ENCODE results near the gene TANGO2. TPM values are rescaled to one million over a fixed set of nuclear protein-coding genes. Genes with fewer than 3 reads are reported as not detected.
"Not testable (repeated sequence)": the region's sequence is repeated elsewhere in the genome, so short reads cannot be mapped to it uniquely, and the experiment has no call there.

The TANGO2 gene
- total and polyA plus RNA-seq, 2 donors (not counting 1 experiment from before 2014, with no cell fraction given), result 75.5 to 75.6 TPM

GRCh38 chr22:20065896-20066616 is 45.1 kb downstream of the TANGO2 start:
- ATAC-seq (ENCODE audit: low read depth), result no peak
- H3K4me2 ChIP-seq (replicated peaks; ENCODE audit: low read depth, low read length, poor library complexity, severe bottlenecking), result no peak overlapping the region
- H3K27ac Mint-ChIP-seq, result no peak overlapping the region
- no peaks in the 10 kb centered on the region for H3K79me2 ChIP-seq (ENCODE audit: control insufficient read depth, insufficient read depth, low read length)
- no peaks in the 10 kb centered on the region for H3K4me1 Mint-ChIP-seq
- peaks cover 0 to 22% of the 10 kb centered on the region in 2 experiments for H3K36me3 ChIP-seq (replicated peaks in 1 of 2; ENCODE audit: control extremely low read depth in 1 of 2, control insufficient read depth in 1 of 2, extremely low read depth in 1 of 2, insufficient read depth in 2 of 2, low read length in 1 of 2)
- CTCF ChIA-PET, result no interaction called here
- no peak overlapping the region for H3K4me3 ChIP-seq (ENCODE audit: control extremely low read depth in 1 of 5, extremely low read depth in 1 of 5, insufficient read depth in 1 of 5, low read depth in 2 of 5, low read length in 4 of 5)
- intact Hi-C loops (cut with micrococcal nuclease), result no loop called here
- no peak overlapping the region for H3K9ac ChIP-seq (ENCODE audit: low read length)
- peaks cover 0 to 3% (median 0%) of the 10 kb centered on the region in 3 donors for H3K9me3 ChIP-seq (ENCODE audit: control extremely low read depth in 1 of 3, control insufficient read depth in 2 of 3, insufficient read depth in 1 of 3, low read length in 2 of 3)
- H3K27me3 ChIP-seq (replicated peaks in 1 of 4; ENCODE audit: control extremely low read depth in 1 of 4, control insufficient read depth in 3 of 4, insufficient read depth in 4 of 4, low read length in 3 of 4), result no peaks in the 10 kb centered on the region
- H3K9me3 Mint-ChIP-seq (ENCODE audit: insufficient read depth), result no peaks in the 10 kb centered on the region
- H3K4me3 Mint-ChIP-seq, result no peak overlapping the region
- no peaks in the 10 kb centered on the region for H3K27me3 Mint-ChIP-seq
- TF ChIP-seq EZH2 (IDR thresholded peaks at IDR 0.05; ENCODE audit: borderline replicate concordance, insufficient read depth, low read depth, low read length, poor library complexity, severe bottlenecking) (no peak), CTCF (IDR thresholded peaks at IDR 0.05) (no peak)
- H3K27ac ChIP-seq (ENCODE audit: low read length in 2 of 2), result no peak overlapping the region
- DNase-seq, result no peak
- POLR2A ChIA-PET, result no interaction called here
- peaks cover 1% of the 10 kb centered on the region for H4K20me1 ChIP-seq (ENCODE audit: control insufficient read depth, insufficient read depth, low read length, poor library complexity, severe bottlenecking)
- H2AFZ ChIP-seq (ENCODE audit: insufficient read depth, low read depth, low read length, poor library complexity, severe bottlenecking), result no peak overlapping the region
- H3K4me1 ChIP-seq (ENCODE audit: control insufficient read depth in 2 of 2, insufficient read depth in 2 of 2, low read length in 2 of 2), result no peaks in the 10 kb centered on the region
- WGBS (ENCODE audit: insufficient coverage), result 98% methylated on average over 9 of the region's 14 CpGs

- Mint-ChIP-seq H3K4me1 (no peaks in the 10 kb centered on the region), H3K9me3 (ENCODE audit: insufficient read depth) (no peaks in the 10 kb centered on the region), H3K27ac (no peak overlapping the region), H3K27me3 (no peaks in the 10 kb centered on the region), H3K4me3 (no peak overlapping the region)
- H3K36me3 ChIP-seq (replicated peaks in 1 of 2; ENCODE audit: control extremely low read depth in 1 of 2, control insufficient read depth in 1 of 2, extremely low read depth in 1 of 2, insufficient read depth in 2 of 2, low read length in 1 of 2), result peaks cover 0 to 15% of the 10 kb centered on the region in 2 experiments
- H3K27ac ChIP-seq (ENCODE audit: low read length in 2 of 2), result no peak overlapping the region
- no peak for DNase-seq
- WGBS (ENCODE audit: insufficient coverage), result 98% methylated on average over 9 of the region's 11 CpGs
- no peaks in the 10 kb centered on the region for H4K20me1 ChIP-seq (ENCODE audit: control insufficient read depth, insufficient read depth, low read length, poor library complexity, severe bottlenecking)
- no peaks in the 10 kb centered on the region for H3K4me1 ChIP-seq (ENCODE audit: control insufficient read depth in 2 of 2, insufficient read depth in 2 of 2, low read length in 2 of 2)
- no peak overlapping the region for H3K9ac ChIP-seq (ENCODE audit: low read length)
- ATAC-seq (ENCODE audit: low read depth), result no peak
- TF ChIP-seq EZH2 (IDR thresholded peaks at IDR 0.05; ENCODE audit: borderline replicate concordance, insufficient read depth, low read depth, low read length, poor library complexity, severe bottlenecking) (no peak), CTCF (IDR thresholded peaks at IDR 0.05) (no peak)
- no peak overlapping the region for H3K4me2 ChIP-seq (replicated peaks; ENCODE audit: low read depth, low read length, poor library complexity, severe bottlenecking)
- CTCF ChIA-PET, result no interaction called here
- no peak overlapping the region for H3K4me3 ChIP-seq (ENCODE audit: control extremely low read depth in 1 of 5, extremely low read depth in 1 of 5, insufficient read depth in 1 of 5, low read depth in 2 of 5, low read length in 4 of 5)
- H3K27me3 ChIP-seq (replicated peaks in 1 of 4; ENCODE audit: control extremely low read depth in 1 of 4, control insufficient read depth in 3 of 4, insufficient read depth in 4 of 4, low read length in 3 of 4), result no peaks in the 10 kb centered on the region
- H3K79me2 ChIP-seq (ENCODE audit: control insufficient read depth, insufficient read depth, low read length), result no peaks in the 10 kb centered on the region
- no peak overlapping the region for H2AFZ ChIP-seq (ENCODE audit: insufficient read depth, low read depth, low read length, poor library complexity, severe bottlenecking)
- intact Hi-C loops (cut with micrococcal nuclease), result no loop called here
- peaks cover 0 to 3% (median 0%) of the 10 kb centered on the region in 3 donors for H3K9me3 ChIP-seq (ENCODE audit: control extremely low read depth in 1 of 3, control insufficient read depth in 2 of 3, insufficient read depth in 1 of 3, low read length in 2 of 3)
- POLR2A ChIA-PET, result no interaction called here
These were observed 45.9 kb downstream of the TANGO2 start for GRCh38 chr22:20066617-20067383.

- H3K27ac Mint-ChIP-seq; H3K4me2 ChIP-seq (replicated peaks; ENCODE audit: low read depth, low read length, poor library complexity, severe bottlenecking); H3K9ac ChIP-seq (ENCODE audit: low read length); H3K27me3 Mint-ChIP-seq; H3K9me3 ChIP-seq (ENCODE audit: control extremely low read depth in 1 of 3, control insufficient read depth in 2 of 3, insufficient read depth in 1 of 3, low read length in 2 of 3); CTCF ChIA-PET; intact Hi-C loops (cut with micrococcal nuclease); H3K27ac ChIP-seq (ENCODE audit: low read length in 2 of 2); H3K27me3 ChIP-seq (replicated peaks in 1 of 4; ENCODE audit: control extremely low read depth in 1 of 4, control insufficient read depth in 3 of 4, insufficient read depth in 4 of 4, low read length in 3 of 4); DNase-seq; H4K20me1 ChIP-seq (ENCODE audit: control insufficient read depth, insufficient read depth, low read length, poor library complexity, severe bottlenecking); H3K4me1 ChIP-seq (ENCODE audit: control insufficient read depth in 2 of 2, insufficient read depth in 2 of 2, low read length in 2 of 2); H3K79me2 ChIP-seq (ENCODE audit: control insufficient read depth, insufficient read depth, low read length); H2AFZ ChIP-seq (ENCODE audit: insufficient read depth, low read depth, low read length, poor library complexity, severe bottlenecking); POLR2A ChIA-PET; ATAC-seq (ENCODE audit: low read depth); H3K4me1 Mint-ChIP-seq; H3K4me3 ChIP-seq (ENCODE audit: control extremely low read depth in 1 of 5, extremely low read depth in 1 of 5, insufficient read depth in 1 of 5, low read depth in 2 of 5, low read length in 4 of 5); H3K4me3 Mint-ChIP-seq; H3K9me3 Mint-ChIP-seq (ENCODE audit: insufficient read depth): not testable (repeated sequence)
- WGBS (ENCODE audit: insufficient coverage), result 100% methylated on average over 2 of the region's 3 CpGs
- H3K36me3 ChIP-seq (replicated peaks in 1 of 2; ENCODE audit: control extremely low read depth in 1 of 2, control insufficient read depth in 1 of 2, extremely low read depth in 1 of 2, insufficient read depth in 2 of 2, low read length in 1 of 2), result peaks cover 0 to 12% of the 10 kb centered on the region in 2 experiments
These were observed 46.4 kb downstream of the TANGO2 start for GRCh38 chr22:20067384-20067682.

Measured in B cell (primary cell).